ENCODE measurements around the gene FBXO28. TPM values are rescaled to one million over a fixed set of nuclear protein-coding genes. Genes with fewer than 3 reads are reported as not detected.

Gene FBXO28
- total RNA-seq, 4 donors from 2014 or later: 10.5 to 49.1 (median 21.8) TPM

GRCh38 chr1:224080115-224080774, 33.7 kb upstream of the FBXO28 start:
- no peak overlapping the region for H3K27ac ChIP-seq

GRCh38 chr1:224081604-224082003, 32.3 kb upstream of the FBXO28 start:
- Histone ChIP-seq H3K36me3 (no peaks in the 10 kb centered on the region), H3K4me3 (no peak overlapping the region), H3K27ac (no peak overlapping the region), H3K4me1 (no peaks in the 10 kb centered on the region), H3K27me3 (no peaks in the 10 kb centered on the region), H3K9me3 (no peaks in the 10 kb centered on the region)
- intact Hi-C loops (cut with DNase I; ENCODE audit: low total_unique reads): no loop called here
- no peak for DNase-seq
- TF ChIP-seq CTCF (IDR thresholded peaks at IDR 0.05): no peak
- TF ChIP-seq POLR2A (IDR thresholded peaks at IDR 0.05): no peak

More at GRCh38 chr1:224080115-224080774, 33.7 kb upstream of the FBXO28 start:
- TF ChIP-seq CTCF (IDR thresholded peaks at IDR 0.05) (no peak), POLR2A (IDR thresholded peaks at IDR 0.05) (no peak)
- intact Hi-C loops (cut with DNase I; ENCODE audit: low total_unique reads): no loop called here
- Histone ChIP-seq H3K4me3 (no peak overlapping the region), H3K27me3 (no peaks in the 10 kb centered on the region), H3K9me3 (no peaks in the 10 kb centered on the region), H3K36me3 (no peaks in the 10 kb centered on the region), H3K4me1 (no peaks in the 10 kb centered on the region)
- no peak for DNase-seq

- Histone ChIP-seq H3K27ac (no peak overlapping the region), H3K36me3 (no peaks in the 10 kb centered on the region), H3K9me3 (no peaks in the 10 kb centered on the region), H3K27me3 (no peaks in the 10 kb centered on the region), H3K4me3 (no peak overlapping the region), H3K4me1 (no peaks in the 10 kb centered on the region)
- TF ChIP-seq POLR2A (IDR thresholded peaks at IDR 0.05) (no peak), CTCF (IDR thresholded peaks at IDR 0.05) (no peak)
- DNase-seq: no peak
- intact Hi-C loops (cut with DNase I; ENCODE audit: low total_unique reads): no loop called here
Measured at GRCh38 chr1:224082146-224082545, 31.8 kb upstream of the FBXO28 start.

GRCh38 chr1:224084867-224085266, 29.0 kb upstream of the FBXO28 start:
- H3K4me1 ChIP-seq: no peaks in the 10 kb centered on the region
- H3K4me3 ChIP-seq: no peak overlapping the region
- no peaks in the 10 kb centered on the region for H3K36me3 ChIP-seq
- no peak for DNase-seq
- H3K9me3 ChIP-seq: no peaks in the 10 kb centered on the region
- no peak overlapping the region for H3K27ac ChIP-seq
- H3K27me3 ChIP-seq: no peaks in the 10 kb centered on the region
- TF ChIP-seq POLR2A (IDR thresholded peaks at IDR 0.05) (no peak), CTCF (IDR thresholded peaks at IDR 0.05) (no peak)
- intact Hi-C loops (cut with DNase I; ENCODE audit: low total_unique reads): no loop called here

GRCh38 chr1:224085421-224086108, 28.3 kb upstream of the FBXO28 start:
- Histone ChIP-seq H3K4me1 (no peaks in the 10 kb centered on the region), H3K36me3 (no peaks in the 10 kb centered on the region), H3K4me3 (no peak overlapping the region), H3K27ac (no peak overlapping the region), H3K27me3 (no peaks in the 10 kb centered on the region), H3K9me3 (no peaks in the 10 kb centered on the region)
- intact Hi-C loops (cut with DNase I; ENCODE audit: low total_unique reads): no loop called here
- no peak for DNase-seq
- TF ChIP-seq POLR2A (IDR thresholded peaks at IDR 0.05) (no peak), CTCF (IDR thresholded peaks at IDR 0.05) (no peak)
